GM19372 (cell line): ENCODE measurements around the gene VIPAS39.

Experiments used
- ATAC-seq: cut with Tn5 transposase; IDR thresholded peaks from one replicate; pipeline ENCODE4 v1.9.1; 2021; ENCODE audit warnings: mild to moderate bottlenecking, low read depth, moderate library complexity; ENCODE audit not compliant: unreplicated experiment

Gene VIPAS39

GRCh38 chr14:77407158-77407557, 50.2 kb downstream of the VIPAS39 start:
- no peak for ATAC-seq

GRCh38 chr14:77406718-77407117, 50.7 kb downstream of the VIPAS39 start:
- no peak for ATAC-seq

- no peak for ATAC-seq
These were observed 51.3 kb downstream of the VIPAS39 start for GRCh38 chr14:77406086-77406485.

- no peak for ATAC-seq
These were observed 53.6 kb downstream of the VIPAS39 start for GRCh38 chr14:77403768-77404167.

- ATAC-seq = no peak
These were observed 57.2 kb downstream of the VIPAS39 start for GRCh38 chr14:77400216-77400615.

- no peak for ATAC-seq
These were observed 67.2 kb downstream of the VIPAS39 start for GRCh38 chr14:77390188-77390587.

GRCh38 chr14:77378701-77379100, 78.7 kb downstream of the VIPAS39 start:
- no peak for ATAC-seq

- no peak for ATAC-seq
These were observed 79.9 kb downstream of the VIPAS39 start for GRCh38 chr14:77377502-77377844.

- ATAC-seq = peak; percentile 84
These were observed 80.5 kb downstream of the VIPAS39 start, which contains the start of the genes SAMD15 and TMED8 for GRCh38 chr14:77376771-77377501. Gene SAMD15, plus strand, starts transcription at chr14:77377379. Its CDS starts 40 bp downstream, at chr14:77377419. Gene TMED8, minus strand, starts transcription at chr14:77377094. Its CDS starts 41 bp downstream, at chr14:77377053.
